ENCODE data around the gene PDE4B.

- TF ChIP-seq POLR2A (IDR thresholded peaks at IDR 0.05) (no peak), CTCF (IDR thresholded peaks at IDR 0.05) (no peak)
Observed at GRCh38 chr1:66402194-66402593, 609.5 kb downstream of the PDE4B start.

Measured in lower leg skin (tissue), 3 donors.